ENCODE results near the gene MEPCE. TPM values are rescaled to one million over a fixed set of nuclear protein-coding genes. Genes with fewer than 3 reads are reported as not detected.

MEPCE gene
- total and polyA plus RNA-seq, 4 donors: 6.7 to 21.8 (median 16.5) TPM

DNA sequence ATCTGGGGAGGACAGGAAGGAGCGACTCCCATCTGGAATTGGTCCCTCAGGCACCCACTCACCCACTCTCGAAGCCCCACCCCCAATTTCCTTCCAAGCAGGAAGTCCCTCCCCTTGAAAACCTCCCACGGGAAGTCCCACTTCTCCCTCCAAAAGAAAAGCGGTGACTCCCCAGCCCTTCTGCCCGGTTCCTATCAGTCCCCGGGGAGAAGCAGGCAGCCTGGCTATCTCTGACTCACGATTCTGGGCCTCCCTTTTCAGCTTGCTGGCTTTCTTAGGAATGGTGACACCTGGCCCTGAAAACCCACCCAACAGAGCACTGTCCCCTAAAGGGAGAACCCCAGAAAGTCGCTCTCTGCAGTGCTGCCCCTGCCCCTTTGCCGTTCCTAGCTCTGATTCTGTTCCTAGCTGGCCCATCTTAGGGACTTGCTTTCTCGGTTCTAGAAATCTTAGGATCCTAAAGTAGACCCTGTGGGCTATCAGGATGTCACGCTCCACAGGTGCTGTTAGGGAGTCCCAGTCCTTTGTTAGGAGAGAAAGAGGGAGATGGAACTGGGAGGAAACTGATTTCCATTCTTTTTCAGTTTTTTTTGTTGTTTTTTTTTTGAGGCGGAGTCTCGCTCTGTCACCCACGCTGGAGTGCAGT, 43.3 kb downstream of the MEPCE start:
- Histone ChIP-seq H3K27me3 (ENCODE audit: control insufficient read depth in 4 of 4, insufficient read depth in 4 of 4, low read length in 3 of 4) (no peaks in the 10 kb centered on the region), H3K27ac (ENCODE audit: low read depth in 1 of 2, low read length in 2 of 2) (peak overlapping the region in 1 of 2 donors; percentile 8), H3K36me3 (ENCODE audit: control insufficient read depth in 4 of 4, insufficient read depth in 3 of 4, low read depth in 1 of 4, low read length in 3 of 4) (peaks cover 2 to 9% (median 8%) of the 10 kb centered on the region in 4 donors), H3K9ac (ENCODE audit: low read depth in 1 of 2, low read length in 2 of 2) (no peak overlapping the region), H3K4me1 (ENCODE audit: control insufficient read depth in 4 of 4, insufficient read depth in 4 of 4, low read length in 3 of 4) (peaks cover 2 to 17% (median 13%) of the 10 kb centered on the region in 4 donors), H3K9me3 (ENCODE audit: control insufficient read depth in 4 of 4, low read length in 3 of 4) (no peaks in the 10 kb centered on the region), H3K4me3 (ENCODE audit: low read depth in 1 of 3, low read length in 3 of 3) (no peak overlapping the region)
- WGBS: 76% methylated on average over 14 of the region's 14 CpGs
- TF ChIP-seq, protein P1, sequence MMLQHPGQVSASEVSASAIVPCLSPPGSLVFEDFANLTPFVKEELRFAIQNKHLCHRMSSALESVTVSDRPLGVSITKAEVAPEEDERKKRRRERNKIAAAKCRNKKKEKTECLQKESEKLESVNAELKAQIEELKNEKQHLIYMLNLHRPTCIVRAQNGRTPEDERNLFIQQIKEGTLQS (IDR thresholded peaks at IDR 0.05): no peak
- TF ChIP-seq, protein P2, sequence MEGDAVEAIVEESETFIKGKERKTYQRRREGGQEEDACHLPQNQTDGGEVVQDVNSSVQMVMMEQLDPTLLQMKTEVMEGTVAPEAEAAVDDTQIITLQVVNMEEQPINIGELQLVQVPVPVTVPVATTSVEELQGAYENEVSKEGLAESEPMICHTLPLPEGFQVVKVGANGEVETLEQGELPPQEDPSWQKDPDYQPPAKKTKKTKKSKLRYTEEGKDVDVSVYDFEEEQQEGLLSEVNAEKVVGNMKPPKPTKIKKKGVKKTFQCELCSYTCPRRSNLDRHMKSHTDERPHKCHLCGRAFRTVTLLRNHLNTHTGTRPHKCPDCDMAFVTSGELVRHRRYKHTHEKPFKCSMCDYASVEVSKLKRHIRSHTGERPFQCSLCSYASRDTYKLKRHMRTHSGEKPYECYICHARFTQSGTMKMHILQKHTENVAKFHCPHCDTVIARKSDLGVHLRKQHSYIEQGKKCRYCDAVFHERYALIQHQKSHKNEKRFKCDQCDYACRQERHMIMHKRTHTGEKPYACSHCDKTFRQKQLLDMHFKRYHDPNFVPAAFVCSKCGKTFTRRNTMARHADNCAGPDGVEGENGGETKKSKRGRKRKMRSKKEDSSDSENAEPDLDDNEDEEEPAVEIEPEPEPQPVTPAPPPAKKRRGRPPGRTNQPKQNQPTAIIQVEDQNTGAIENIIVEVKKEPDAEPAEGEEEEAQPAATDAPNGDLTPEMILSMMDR (IDR thresholded peaks at IDR 0.05; ENCODE audit: low read depth, low read length, missing input control): no peak
- TF ChIP-seq JUND (IDR thresholded peaks at IDR 0.05) (no peak), EGR1 (IDR thresholded peaks at IDR 0.05; ENCODE audit: low read depth in 2 of 2) (no peak), RAD21 (IDR thresholded peaks at IDR 0.05) (no peak), HNF4G (IDR thresholded peaks at IDR 0.05) (no peak), RXRA (IDR thresholded peaks at IDR 0.05) (no peak)
- no peak for DNase-seq (ENCODE audit: low spot score)

DNA sequence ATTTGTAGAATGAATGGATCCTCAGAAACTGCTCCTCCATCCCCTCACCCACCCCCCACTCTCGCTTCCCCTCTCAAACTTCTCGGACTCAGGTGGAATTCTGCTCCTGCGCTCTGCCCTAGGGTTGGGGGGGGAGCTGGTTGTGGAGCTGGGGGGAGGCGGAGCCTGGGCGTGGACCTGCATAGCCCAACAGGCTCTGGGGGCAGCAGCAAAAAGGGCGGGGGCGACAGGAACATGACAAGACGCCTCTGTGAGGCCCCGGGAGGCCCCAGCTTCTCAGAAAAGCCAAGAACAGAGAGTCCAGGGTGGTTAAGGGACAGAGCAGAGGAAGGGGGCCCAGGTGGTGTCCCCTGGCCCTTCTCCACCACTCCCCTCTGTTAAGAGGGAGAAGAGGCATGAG, 45.9 kb downstream of the MEPCE start:
- peaks cover 0 to 9% (median 8%) of the 10 kb centered on the region in 4 donors for H3K36me3 ChIP-seq (ENCODE audit: control insufficient read depth in 4 of 4, insufficient read depth in 3 of 4, low read depth in 1 of 4, low read length in 3 of 4)
- DNase-seq (ENCODE audit: low spot score): peak; percentile 81

More for the DNA sequence above, 45.9 kb downstream of the MEPCE start:
- Histone ChIP-seq H3K4me3 (ENCODE audit: low read depth in 1 of 3, low read length in 3 of 3) (no peak overlapping the region), H3K9ac (ENCODE audit: low read depth in 1 of 2, low read length in 2 of 2) (no peak overlapping the region), H3K27ac (ENCODE audit: low read depth in 1 of 2, low read length in 2 of 2) (no peak overlapping the region), H3K9me3 (ENCODE audit: control insufficient read depth in 4 of 4, low read length in 3 of 4) (no peaks in the 10 kb centered on the region), H3K4me1 (ENCODE audit: control insufficient read depth in 4 of 4, insufficient read depth in 4 of 4, low read length in 3 of 4) (peaks cover 0 to 21% (median 12%) of the 10 kb centered on the region in 4 donors), H3K27me3 (ENCODE audit: control insufficient read depth in 4 of 4, insufficient read depth in 4 of 4, low read length in 3 of 4) (no peaks in the 10 kb centered on the region)
- 71% methylated on average over 9 of the region's 9 CpGs for WGBS
- TF ChIP-seq FOXA2 (IDR thresholded peaks at IDR 0.05): no peak
- no peak for TF ChIP-seq HNF4A (conservative IDR thresholded peaks at IDR 0.05)
- no peak for TF ChIP-seq RAD21 (IDR thresholded peaks at IDR 0.05)
- TF ChIP-seq HNF4G (IDR thresholded peaks at IDR 0.05): no peak
- no peak for TF ChIP-seq GABPA (IDR thresholded peaks at IDR 0.05 in 1 of 2, conservative IDR thresholded peaks at IDR 0.05 in 1 of 2)
- TF ChIP-seq, protein P3, sequence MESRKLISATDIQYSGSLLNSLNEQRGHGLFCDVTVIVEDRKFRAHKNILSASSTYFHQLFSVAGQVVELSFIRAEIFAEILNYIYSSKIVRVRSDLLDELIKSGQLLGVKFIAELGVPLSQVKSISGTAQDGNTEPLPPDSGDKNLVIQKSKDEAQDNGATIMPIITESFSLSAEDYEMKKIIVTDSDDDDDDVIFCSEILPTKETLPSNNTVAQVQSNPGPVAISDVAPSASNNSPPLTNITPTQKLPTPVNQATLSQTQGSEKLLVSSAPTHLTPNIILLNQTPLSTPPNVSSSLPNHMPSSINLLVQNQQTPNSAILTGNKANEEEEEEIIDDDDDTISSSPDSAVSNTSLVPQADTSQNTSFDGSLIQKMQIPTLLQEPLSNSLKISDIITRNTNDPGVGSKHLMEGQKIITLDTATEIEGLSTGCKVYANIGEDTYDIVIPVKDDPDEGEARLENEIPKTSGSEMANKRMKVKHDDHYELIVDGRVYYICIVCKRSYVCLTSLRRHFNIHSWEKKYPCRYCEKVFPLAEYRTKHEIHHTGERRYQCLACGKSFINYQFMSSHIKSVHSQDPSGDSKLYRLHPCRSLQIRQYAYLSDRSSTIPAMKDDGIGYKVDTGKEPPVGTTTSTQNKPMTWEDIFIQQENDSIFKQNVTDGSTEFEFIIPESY (IDR thresholded peaks at IDR 0.05): no peak
- TF ChIP-seq, protein P4, sequence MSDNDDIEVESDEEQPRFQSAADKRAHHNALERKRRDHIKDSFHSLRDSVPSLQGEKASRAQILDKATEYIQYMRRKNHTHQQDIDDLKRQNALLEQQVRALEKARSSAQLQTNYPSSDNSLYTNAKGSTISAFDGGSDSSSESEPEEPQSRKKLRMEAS (IDR thresholded peaks at IDR 0.05): no peak
- TF ChIP-seq, protein P5, sequence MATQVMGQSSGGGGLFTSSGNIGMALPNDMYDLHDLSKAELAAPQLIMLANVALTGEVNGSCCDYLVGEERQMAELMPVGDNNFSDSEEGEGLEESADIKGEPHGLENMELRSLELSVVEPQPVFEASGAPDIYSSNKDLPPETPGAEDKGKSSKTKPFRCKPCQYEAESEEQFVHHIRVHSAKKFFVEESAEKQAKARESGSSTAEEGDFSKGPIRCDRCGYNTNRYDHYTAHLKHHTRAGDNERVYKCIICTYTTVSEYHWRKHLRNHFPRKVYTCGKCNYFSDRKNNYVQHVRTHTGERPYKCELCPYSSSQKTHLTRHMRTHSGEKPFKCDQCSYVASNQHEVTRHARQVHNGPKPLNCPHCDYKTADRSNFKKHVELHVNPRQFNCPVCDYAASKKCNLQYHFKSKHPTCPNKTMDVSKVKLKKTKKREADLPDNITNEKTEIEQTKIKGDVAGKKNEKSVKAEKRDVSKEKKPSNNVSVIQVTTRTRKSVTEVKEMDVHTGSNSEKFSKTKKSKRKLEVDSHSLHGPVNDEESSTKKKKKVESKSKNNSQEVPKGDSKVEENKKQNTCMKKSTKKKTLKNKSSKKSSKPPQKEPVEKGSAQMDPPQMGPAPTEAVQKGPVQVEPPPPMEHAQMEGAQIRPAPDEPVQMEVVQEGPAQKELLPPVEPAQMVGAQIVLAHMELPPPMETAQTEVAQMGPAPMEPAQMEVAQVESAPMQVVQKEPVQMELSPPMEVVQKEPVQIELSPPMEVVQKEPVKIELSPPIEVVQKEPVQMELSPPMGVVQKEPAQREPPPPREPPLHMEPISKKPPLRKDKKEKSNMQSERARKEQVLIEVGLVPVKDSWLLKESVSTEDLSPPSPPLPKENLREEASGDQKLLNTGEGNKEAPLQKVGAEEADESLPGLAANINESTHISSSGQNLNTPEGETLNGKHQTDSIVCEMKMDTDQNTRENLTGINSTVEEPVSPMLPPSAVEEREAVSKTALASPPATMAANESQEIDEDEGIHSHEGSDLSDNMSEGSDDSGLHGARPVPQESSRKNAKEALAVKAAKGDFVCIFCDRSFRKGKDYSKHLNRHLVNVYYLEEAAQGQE (IDR thresholded peaks at IDR 0.05): no peak
- TF ChIP-seq FOXA1 (IDR thresholded peaks at IDR 0.05): no peak
- TF ChIP-seq EGR1 (IDR thresholded peaks at IDR 0.05; ENCODE audit: low read depth in 2 of 2): no peak
- TF ChIP-seq, protein P1 (IDR thresholded peaks at IDR 0.05): no peak
